Peyer's patch (tissue), 4 donors: ENCODE results near the gene EFNA5.

ENCODE experiments used
- CTCF ChIP-seq, 6 experiments: fragments of 450-650 bp in 4 of 6; fragments of 200-600 bp in 2 of 6; sonication (generic) in 1 of 6; IDR thresholded peaks; one replicate each; pipeline ENCODE4 v1.5.1; 2017 to 2019; ENCODE audit warnings: antibody characterized with exemption in 6 of 6, mild to moderate bottlenecking in 3 of 6, moderate library complexity in 1 of 6
- POLR2A ChIP-seq, 2 donors: fragments of 450-650 bp; IDR thresholded peaks; one replicate each; pipeline ENCODE4 v1.5.1; 2017; ENCODE audit warnings: antibody characterized with exemption in 2 of 2, mild to moderate bottlenecking in 2 of 2, moderate library complexity in 2 of 2

DNA sequence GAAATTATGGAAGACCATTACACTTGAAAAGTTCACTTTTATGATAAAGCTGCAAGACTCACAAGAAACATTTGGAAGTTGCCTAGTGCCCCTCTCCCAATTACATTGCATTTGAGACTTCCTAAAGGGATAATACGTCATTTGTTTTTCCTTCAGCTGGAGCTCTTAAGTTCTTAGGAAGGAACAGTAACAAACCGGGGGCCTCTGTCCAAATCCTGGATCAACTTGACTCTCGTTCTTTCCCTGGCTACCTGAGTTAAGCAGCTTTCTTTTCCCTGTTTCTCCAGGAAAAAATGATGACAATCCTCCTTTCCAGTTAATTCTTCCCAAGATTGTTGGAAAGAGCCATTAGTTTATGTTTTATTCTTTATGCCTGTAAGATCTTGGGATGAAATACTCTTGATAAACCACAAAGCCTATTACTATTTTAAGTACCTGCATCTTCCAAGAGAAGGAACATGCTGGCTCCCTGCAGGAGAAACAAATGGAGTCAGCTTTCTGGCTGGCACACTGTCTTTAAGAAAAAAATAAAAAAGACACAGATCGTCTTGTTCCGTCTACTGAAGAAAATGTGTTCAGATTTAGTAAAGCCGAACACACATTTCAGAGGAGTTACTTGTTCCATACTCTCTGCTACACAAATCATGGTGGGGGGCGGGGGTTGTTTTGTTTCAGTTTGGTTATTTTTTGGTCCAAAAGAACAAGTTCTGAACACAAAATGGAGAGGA, 297.9 kb downstream of the EFNA5 start:
- no peak for TF ChIP-seq CTCF (IDR thresholded peaks at IDR 0.05)
- TF ChIP-seq POLR2A (IDR thresholded peaks at IDR 0.05): no peak
